ENCODE data around the gene CDKN1C.
"Not testable (repeated sequence)": the region's sequence is repeated elsewhere in the genome, so short reads cannot be mapped to it uniquely, and the experiment has no call there.

The CDKN1C gene

DNA sequence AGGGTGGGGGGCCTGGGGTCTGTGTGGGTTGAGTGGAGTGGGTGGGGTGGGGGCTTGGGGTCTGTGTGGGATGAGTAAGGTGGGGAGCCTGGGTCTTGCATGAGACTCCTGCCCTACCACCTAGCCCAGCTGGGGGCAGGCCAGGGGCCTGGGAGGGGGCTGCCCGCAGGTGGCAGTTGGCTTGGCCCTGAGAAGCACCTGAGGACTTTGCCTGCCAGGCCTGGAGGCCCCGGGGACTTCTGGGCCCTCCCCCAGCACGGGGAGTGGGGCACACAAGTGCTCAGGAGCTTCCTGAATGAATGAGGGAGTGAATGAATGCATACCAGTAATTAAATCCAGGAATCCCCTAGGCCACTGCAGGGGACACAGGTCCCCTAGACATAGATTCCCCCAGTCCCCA is 37.1 kb upstream of the CDKN1C start:
- DNase-seq, result no peak

DNA sequence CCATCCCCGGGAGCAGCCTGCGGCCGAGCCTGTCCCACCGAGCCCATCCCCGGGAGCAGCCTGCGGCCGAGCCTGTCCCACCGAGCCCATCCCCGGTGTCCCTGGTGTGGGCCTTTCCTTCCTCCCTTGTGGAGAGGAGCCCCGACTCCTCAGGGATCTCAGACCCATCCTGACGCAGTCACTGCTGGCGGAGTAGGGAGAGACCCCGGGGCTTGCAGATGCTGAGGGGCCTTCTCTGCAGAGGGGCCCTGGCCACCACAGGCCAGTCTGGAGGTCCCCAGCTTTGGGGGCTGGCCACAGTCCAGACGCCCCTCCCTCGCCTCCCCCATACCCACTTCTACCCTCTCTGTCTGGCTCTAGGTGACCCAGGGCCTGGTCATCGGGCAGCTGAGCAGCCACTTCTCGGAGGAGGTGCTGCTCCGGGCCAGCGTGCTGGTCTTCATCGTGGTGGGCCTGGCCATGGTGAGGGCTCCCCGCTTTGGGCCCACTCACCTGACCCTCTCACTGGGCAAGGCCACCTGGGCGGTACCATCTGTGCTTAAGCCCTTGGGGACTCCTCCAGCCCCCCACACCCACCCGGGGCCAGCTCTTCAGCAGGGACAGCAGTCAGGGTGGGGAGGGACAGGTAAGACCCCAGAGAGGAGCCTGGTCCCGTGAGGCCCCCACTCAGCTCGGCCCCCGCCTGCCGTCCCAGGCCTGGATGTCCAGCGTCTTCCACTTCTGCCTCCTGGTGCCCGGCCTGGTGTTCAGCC is 36.3 kb upstream of the CDKN1C start:
- no peak for DNase-seq

DNA sequence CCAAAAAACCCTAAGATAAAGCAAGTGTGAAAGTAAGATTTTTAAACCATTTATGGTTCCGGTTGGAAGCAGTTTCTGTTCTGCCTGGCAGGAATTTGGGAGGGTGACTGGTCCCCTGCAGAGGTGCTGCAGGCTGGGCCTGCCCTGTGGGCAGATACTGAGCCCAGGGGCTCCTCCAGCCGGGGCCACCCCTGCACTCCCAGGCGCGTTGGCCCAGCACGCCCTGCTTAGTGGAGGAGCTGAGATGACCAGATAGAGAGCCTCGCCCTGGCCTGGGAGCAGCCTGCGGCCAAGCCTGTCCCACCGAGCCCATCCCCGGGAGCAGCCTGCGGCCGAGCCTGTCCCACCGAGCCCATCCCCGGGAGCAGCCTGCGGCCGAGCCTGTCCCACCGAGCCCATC is 35.7 kb upstream of the CDKN1C start:
- DNase-seq, result no peak

DNA sequence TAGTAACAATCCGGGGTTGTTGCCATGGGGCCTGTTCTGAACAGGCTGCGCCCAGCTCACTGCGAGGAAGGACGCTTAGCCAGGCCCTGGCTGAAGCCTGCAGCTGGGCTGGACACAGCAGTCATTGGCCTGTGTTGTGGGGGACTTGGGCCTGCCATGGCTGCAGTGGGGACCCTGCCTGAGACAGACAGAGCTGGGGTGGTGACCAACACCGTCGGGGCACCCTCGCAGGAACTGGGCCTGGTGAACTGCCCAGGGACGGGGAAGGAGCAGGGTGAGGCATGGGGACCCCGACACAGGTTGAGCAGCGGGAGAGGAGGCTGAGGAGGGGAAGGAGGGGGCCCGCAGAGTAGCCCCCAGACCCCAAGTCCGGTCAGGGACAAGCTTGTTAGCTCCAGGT is 34.8 kb upstream of the CDKN1C start:
- DNase-seq, result no peak

DNA sequence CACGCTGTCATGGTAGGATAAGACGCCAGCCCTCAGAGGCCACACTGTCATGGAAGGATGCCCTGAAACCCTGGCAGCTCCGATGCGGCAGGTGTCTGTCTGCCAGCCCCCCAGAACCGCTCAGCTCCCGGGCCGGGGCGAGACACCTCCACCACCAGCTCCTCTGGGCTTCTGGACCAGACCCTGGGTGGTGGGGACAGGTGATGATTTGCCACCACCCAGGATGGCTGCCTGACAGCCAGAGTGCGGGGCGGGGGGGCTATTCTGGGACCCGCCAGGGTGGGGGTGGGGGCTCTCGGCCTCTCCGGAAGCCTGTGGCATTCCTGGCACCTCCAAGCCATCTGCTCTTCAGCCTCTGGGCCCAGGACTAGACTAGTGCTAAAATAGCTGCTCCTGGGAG is 34.3 kb upstream of the CDKN1C start:
- DNase-seq, result no peak

DNA sequence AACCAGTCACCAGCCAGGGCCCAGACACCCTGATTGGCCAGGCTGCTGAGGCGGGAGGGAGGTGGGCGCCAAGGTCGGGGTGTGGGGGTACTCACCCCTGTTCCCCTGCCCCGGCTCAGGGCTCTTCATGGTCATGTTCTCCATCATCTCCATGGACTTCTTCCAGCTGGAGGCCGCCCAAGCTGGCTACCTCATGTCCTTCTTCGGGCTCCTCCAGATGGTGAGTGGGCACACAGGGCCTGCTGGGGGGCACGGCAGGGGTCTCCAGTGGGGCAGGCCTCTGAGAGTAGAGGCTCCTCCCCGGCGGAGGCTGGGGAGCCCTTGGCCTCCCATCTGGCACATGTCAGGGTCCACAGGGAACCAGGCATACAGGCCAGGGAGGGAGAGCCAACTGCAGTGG is 33.6 kb upstream of the CDKN1C start:
- DNase-seq, result no peak

DNA sequence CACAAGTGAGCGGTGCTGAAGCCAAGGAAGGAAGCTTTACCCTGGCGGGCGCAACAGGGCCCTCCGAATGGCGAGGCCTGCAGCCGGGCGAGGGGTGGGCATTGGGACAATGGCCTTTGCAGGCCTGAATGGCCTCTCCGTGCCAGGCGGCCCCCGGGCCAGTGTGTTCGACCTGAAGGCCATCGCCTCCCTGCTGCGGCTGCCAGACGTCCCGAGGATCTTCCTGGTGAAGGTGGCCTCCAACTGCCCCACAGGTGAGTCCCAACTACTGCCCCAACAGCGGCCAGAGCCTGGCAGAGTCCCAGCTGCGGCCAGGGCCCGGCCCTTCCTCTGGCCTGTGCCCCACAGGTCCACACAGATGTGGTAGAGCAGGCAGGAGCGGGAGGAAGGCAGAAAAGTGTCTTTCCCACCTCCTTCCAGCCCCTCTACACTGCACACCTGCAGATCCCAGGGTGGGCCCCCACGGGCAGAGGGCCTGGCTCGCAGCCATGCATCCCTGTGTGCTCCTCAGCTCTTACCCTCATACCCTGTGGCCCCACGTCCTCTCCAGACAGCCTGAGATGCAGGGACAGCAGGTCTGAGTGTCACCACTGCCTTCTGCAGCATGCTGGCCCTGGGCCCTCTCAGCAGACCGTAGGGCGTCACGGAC is 32.4 kb upstream of the CDKN1C start:
- no peak for DNase-seq

DNA sequence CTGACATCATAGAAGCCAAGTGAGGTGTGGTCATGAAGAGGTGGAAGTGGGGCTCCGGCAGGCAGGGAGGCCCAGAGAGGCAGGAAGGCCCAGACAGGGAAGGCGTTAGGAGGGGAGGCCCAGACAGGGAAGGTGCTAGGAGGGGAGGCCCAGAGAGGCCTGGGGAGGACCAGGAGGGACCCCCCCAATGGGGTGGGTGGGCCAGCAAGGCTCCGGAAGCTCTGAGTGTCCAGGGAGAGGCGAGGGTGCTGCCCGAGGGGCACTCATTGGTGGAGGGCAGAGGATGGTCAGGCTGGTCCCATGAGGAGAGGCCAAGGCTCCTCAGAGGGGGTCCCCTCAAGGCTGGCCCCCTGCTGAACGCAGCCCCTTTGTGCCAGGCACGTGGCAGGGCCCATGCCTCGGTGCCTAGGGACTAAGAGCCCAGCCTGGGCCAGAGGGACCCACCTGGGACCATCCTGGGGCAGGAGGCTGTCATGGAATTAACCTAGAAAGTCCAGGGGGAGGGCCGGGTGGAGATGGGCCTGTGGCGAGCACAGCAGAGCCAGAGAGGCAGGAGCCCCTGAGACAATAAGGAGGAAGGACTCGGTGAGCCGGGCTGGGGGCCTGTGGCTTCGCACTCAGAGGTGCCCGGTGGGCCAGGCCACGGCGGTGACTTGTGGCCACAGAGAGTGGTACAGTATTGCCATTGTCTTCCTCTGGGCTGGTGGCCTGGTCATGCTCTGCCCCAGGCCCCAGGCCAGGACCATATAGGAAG is 31.5 kb upstream of the CDKN1C start:
- no peak for DNase-seq

DNA sequence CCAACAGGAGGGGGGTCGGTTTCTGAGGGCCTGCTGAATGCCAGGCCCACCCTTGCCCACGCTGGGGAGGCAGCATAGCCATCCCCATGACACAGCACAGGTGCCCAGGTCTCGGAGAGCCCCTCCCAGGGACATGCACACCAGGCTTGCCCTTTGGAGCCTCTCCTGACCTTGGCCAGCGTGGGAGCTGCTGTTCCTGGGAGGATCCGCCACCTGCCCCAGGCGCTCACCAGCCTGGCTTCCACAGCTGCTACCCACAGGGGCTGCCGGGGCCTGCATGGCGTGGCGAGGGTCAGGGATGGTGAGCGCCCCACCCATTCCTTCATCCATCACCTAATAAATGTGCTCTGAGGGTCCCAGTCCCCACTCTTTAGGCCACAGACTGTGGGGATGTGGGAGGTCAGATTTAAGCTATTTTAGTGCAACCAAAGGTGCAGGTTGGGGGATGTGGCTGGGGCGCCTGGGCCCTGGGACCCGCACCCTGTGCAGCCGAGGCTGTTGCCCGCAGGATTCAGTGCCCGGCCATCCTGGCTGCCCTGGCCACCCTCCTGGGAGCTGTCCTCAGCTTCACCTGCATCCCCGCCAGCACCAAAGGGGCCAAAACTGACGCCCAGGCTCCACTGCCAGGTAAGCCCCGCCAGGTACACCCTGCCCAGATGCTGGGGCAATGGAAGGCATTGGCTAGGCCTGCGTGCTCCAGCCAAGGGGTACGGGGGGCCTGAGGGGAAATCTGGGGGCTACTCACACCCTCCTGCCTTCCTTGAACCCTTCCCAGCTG is 30.7 kb upstream of the CDKN1C start:
- no peak for DNase-seq

DNA sequence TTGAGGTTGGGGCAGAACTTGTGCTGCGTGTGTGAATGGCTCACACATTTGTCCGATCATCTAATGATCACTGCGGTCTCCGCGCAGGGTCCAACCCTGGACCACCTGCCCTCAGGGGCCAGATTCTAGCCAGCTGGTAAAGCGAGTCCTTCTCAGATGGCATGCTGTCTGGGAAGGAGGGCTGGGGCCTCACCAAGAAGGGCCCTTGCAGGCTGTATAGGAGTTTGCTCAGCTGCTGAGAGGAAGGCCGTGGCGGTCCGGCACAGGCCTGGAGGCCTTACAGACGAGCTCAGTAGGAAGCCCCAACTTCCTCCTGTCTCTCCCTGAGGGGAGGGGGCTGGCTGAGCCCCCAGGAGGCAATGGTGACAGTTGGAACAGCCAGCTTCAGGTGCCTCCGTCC is 29.9 kb upstream of the CDKN1C start:
- DNase-seq, result no peak

DNA sequence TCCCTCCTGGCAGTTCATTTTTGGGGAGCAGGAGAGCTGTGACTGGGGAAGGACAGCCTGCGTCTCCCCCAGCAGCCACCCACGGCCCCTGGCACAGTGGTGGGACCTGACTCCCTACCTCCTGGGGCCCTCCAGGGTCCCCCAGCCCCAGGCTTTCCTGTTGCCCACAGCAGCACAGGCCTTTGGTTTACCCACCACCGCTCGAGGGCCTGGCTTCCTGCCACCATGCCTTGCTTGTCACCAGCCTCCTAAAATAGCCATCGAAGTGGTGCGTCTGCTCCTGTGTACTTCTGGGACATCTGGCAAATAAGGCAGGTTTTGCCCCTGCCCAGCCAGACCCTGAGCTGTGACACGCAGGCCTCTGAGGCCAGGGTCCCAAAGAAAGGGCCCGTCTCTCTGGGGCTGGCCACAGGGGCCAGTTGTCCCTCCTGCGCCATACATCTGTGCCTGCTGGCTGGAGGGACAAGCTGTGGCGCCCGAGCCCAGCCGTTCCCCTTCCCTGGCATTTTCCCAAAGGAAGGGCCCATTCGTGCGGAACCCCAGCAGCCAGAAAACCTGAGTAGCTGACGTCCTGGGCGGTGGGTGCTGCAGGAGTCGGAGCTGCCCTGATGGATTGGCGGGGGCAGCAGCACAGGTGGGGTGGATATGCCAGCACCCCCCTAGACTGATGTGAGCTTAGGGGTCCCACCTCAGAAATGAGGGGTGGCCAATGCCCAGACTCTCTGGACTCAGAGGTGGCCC is 29.1 kb upstream of the CDKN1C start:
- DNase-seq, result no peak

DNA sequence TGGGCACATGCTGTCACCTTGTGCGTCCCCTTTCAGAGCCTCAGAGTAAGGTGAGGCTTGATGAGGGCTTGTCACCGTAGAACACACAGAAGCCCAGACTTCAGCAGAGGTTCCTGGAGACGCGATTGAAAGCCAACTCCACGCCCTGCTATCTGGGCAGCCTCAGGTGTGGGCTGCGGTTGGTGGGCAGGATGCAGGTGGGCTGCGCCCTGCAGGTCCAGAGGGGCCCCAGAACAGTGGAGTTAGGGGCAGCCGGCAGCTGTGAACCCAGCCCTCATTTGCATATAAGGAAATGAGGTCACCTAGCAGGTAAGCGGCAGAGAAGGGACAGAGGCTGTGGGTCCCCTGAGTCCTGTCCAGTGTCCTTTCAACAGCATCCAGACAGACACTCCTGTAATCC is 28.2 kb upstream of the CDKN1C start:
- no peak for DNase-seq

DNA sequence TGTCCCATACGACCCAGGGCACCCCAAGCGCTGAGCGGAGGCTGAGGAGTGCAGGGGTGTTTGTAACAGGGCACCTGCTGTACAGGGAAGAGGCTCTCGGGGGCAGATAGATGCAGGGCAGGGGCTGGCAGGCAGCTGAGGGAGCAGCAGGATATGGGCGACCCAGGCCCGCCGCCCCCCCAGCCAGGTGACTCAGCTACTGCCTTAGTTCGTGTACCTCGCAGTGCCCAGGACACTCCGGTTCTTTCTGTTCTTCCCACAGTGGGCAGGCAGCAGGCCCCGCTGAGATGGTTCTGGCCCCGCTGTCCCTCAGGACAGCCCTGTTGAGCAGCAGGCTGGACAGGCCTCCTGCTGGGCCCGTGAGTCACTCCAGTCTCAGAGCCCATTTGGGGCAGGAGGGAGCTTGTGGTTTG is 27.4 kb upstream of the CDKN1C start:
- DNase-seq, result no peak

DNA sequence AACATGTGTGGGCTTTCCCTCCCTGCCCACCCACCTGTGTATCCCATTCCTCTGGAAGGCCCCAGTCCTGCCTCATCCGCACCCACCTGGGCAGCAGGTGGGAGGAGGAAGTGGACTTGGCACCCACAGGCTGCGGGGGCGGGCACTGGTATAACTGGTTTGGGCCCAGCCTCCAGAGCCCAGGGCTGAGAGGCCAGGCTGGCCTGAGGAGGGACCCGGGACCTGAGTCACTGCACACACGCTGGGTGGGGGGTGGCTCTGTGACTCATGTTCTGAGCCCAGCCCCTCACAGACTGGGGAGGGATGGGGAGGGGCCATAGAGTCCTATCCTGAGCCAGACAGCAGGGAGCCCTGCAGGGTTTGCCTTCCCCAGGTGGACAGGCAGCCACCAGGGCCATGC is 26.9 kb upstream of the CDKN1C start:
- DNase-seq, result no peak

DNA sequence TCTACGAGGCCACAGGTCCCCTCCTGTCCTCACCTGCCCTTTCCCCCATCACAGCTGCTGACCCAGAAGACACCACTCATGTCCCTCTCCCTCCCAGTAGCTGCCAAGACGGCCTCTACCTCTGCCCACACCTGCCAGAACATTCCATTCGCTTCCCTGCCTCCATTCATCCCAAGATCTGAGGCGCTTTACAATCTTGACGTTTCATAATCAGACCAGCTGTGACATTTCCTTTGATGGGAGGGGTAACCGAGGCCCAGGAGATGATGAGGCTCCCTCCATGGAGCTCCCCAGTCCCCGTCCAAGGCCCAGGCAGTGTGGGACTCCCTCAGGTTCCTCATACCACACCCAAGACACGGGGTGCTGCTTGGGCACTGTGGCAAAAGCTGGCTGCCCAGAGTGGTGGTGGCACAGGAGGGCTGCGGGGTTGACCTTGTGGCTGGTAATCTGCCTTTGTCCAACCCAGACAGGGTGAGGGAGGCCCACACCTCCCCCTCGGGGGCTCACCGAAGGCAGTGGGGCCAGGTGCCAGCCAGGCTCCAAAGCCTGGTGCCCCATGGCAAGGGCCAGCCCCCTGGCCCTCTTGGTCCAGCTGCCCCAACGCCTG is 26.3 kb upstream of the CDKN1C start:
- no peak for DNase-seq

DNA sequence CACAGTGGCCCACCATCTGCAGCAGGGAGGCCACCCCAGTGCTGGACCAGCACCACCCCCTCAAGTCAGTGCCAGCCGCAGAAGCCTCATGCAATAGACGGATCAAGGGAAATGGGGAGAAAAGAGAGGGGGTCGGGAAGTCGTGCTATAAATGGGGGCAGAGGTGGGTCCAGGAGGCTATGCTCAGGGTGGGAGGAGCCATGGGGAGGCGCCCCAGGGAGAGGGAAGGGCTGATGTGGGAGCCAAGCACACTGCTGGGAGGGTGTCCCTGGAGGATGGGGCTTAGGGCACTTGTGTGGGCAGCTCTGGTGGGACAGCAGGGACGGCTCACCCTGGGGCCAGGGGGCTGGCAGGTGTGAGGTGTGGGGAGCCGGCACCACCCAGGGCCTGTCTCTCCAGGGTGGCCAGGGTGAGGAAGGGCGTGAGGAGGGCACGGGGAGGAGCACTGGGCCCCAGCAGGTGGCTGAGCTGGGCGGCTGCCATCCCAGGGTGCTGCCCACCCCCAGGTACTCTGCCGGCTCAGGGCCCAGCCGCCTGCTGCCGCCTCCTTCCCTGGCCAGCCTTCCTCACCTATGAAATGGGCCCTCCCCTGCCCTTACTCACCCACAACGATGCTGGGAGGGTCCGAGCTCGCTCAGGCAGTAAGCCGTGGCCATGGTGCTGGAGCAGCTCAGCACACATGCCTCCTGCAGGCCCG is 25.7 kb upstream of the CDKN1C start:
- DNase-seq, result no peak

DNA sequence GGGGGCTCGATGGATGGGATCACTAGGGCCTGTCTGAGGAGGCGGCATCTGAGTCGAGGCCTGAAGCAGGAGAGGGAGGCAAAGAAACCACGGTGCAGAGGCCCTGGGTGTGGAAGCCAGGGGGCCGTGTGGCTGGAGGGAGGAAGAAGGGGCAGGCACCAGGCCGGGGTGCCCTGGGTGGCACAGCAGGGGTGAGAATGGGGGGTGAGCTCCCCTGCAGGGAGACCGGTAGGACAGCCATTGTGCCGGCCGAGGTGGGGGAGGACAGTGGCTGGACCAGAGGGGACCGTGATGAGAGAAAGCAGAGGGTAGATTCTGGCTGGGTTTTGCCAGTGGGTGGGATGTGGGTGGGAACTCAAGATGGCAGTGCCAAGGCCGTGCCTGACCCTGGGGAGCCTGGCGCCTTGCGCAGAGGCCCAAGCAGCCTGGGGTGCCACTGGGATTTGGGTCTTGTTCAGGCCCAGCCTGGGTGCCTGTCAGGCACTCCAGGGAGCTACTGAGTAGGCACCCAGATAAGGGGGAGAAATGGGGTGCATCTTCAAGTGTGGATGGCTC is 24.9 kb upstream of the CDKN1C start:
- no peak for DNase-seq

DNA sequence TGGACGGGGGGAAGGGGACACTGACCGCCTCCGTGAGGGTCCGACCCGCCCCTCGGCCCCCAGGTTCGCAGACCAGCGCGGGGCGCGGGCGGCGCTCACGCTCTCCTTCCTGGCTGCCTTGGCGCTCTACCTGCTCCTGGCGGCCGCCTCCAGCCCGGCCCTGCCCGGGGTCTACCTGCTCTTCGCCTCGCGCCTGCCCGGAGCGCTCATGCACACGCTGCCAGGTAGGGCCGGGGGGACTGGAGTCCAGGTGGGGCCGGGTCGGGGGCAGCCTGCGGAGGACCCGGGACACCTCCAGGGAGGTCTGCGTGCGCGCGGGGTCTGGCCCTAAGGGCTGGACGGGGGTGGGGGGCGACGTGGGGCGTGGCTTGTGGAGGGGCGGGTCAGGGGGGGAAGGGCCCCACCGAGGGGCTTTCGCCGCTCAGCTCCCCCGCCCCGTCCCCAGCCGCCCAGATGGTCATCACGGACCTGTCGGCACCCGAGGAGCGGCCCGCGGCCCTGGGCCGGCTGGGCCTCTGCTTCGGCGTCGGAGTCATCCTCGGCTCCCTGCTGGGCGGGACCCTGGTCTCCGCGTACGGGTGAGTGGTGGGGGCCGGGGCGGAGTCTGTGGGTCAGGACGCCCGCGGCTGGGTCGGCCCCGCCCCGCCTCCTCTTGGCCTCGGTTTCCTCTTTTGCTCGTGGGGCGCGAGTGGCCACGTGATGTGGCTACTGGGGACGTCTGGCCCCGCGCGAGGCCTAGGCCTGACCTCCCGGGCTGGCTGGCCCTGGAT is 23.7 kb upstream of the CDKN1C start:
- no peak for DNase-seq

DNA sequence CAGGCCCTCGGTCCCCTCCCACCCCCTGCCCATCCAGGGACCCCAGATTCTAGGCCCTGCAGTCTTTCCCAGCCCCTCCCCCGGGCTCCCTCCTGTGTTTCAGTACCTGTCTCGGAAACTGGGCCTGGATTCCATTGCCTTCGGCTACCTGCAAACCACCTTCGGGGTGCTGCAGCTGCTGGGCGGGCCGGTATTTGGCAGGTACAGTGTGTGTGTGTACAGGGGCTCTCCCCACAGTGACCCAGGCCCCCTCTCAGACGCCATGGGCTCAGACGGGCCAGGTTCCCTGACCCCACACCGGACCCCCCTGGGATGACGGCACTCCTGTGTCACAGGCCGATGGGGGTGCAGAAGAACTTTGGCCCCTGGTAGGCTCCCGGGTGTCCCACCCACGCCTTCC is 22.6 kb upstream of the CDKN1C start:
- no peak for DNase-seq

DNA sequence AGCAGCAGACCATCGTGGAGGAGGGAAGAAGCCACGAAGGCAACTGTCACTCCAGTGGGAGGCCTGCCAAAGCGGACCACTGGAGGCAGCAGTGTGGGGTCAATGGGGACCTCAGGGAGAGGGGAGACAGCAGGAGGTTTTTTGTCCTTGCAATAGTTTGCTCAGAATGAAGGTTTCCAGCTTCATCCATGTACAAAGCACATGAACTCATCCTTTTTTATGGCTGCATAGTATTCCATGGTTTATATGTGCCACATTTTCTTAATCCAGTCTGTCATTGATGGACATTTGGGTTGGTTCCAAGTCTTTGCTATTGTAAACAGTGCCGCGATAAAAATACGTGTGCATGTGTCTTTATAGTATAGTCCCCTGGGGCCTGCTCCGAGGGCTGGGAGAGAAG is 19.7 kb upstream of the CDKN1C start:
- not testable (repeated sequence) for DNase-seq

Data from CD4-positive, alpha-beta T cell treated with Interferon alpha-2 for 1 hour (primary cell).